Measurements from ENCODE around the gene AGBL1.

AGBL1 gene

DNA sequence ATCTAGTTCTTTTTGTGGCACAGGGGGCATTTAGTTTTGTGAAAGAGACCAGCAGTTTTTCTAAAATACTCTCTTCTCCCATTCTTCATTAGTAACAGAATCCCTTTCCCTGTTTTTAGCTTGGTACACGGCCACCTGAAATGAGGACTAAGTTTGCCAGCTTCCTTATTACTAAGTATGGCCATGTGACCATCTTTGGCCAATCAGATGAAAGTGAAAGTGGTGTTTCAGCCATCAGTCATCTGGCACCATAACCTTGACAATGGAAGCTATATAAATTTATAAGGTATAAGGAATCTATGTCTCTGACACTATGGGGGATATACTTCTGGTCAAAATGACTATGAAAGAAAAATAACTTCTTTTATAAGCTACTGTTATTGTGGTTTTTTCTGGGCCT is 570.4 kb downstream of the AGBL1 start:
- Histone ChIP-seq H2AFZ (ENCODE audit: low read depth, low read length, severe bottlenecking) (no peak overlapping the region), H3K79me2 (ENCODE audit: insufficient read depth, low read length) (no peaks in the 10 kb centered on the region), H3K9me2 (replicated peaks; ENCODE audit: insufficient read depth, low read length) (no peaks in the 10 kb centered on the region), H3K4me3 (ENCODE audit: insufficient read depth, low read length, poor library complexity, severe bottlenecking) (no peak overlapping the region), H3K27ac (ENCODE audit: low read depth, low read length) (no peak overlapping the region), H3K27me3 (ENCODE audit: low read length) (no peaks in the 10 kb centered on the region), H4K20me1 (ENCODE audit: low read depth, low read length) (no peaks in the 10 kb centered on the region), H3K4me2 (ENCODE audit: low read depth, low read length, poor library complexity, severe bottlenecking) (peak overlapping the region; percentile 10), H3K9me3 (ENCODE audit: insufficient read depth, low read length) (no peaks in the 10 kb centered on the region), H3K36me3 (ENCODE audit: low read length) (no peaks in the 10 kb centered on the region), H3K9ac (ENCODE audit: low read length) (no peak overlapping the region), H3F3A (ENCODE audit: insufficient read depth) (no peaks in the 10 kb centered on the region)
- TF ChIP-seq EZH2phosphoT487 (conservative IDR thresholded peaks at IDR 0.05; ENCODE audit: low read length): no peak
- TF ChIP-seq, protein P1, sequence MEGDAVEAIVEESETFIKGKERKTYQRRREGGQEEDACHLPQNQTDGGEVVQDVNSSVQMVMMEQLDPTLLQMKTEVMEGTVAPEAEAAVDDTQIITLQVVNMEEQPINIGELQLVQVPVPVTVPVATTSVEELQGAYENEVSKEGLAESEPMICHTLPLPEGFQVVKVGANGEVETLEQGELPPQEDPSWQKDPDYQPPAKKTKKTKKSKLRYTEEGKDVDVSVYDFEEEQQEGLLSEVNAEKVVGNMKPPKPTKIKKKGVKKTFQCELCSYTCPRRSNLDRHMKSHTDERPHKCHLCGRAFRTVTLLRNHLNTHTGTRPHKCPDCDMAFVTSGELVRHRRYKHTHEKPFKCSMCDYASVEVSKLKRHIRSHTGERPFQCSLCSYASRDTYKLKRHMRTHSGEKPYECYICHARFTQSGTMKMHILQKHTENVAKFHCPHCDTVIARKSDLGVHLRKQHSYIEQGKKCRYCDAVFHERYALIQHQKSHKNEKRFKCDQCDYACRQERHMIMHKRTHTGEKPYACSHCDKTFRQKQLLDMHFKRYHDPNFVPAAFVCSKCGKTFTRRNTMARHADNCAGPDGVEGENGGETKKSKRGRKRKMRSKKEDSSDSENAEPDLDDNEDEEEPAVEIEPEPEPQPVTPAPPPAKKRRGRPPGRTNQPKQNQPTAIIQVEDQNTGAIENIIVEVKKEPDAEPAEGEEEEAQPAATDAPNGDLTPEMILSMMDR (IDR thresholded peaks at IDR 0.05; ENCODE audit: insufficient read depth, low read length, poor library complexity, severe bottlenecking): no peak

DNA sequence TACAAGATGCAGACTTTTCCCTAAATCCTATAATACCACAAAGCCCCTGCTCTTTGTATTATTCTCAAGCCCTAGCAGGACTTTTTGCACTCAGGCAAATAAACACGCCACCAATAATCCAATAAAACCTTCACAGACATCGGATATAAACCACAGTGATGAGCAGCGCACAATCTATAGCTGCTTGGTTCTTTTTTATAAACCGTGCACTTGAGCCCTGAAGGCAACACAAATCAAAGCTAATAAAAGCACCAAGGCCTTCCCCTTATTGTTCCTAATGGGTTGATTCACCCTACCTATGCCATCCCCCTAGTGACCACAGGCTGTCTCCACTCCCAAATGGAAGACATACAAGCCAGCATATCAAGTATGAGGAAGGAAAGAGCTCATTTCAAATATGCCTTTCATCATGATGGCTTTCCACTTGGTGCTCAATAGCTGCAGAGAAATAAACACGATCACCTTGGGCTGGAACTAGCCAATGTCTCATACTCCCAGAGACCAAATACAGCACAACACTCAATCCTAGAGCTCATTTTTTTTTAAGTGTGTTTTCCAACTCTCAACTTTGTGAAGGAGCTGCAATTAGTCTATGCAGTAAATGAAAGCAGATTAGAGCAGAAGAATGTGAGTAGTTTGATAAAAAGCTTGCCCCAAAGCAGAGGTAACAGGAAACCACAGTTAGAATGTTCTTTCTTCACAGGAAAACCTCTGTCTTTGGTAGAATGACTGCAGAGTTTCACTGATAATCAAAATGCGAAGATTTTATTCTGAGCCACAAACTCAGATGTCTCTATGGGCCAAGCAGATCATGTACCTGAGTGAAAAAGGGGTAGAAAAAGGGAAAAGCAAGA is 573.9 kb downstream of the AGBL1 start:
- no peak overlapping the region for H2AFZ ChIP-seq (ENCODE audit: low read depth, low read length, severe bottlenecking)
- H3F3A ChIP-seq (ENCODE audit: insufficient read depth): no peaks in the 10 kb centered on the region
- H3K9me2 ChIP-seq (replicated peaks; ENCODE audit: insufficient read depth, low read length): no peaks in the 10 kb centered on the region
- no peaks in the 10 kb centered on the region for H3K9me3 ChIP-seq (ENCODE audit: insufficient read depth, low read length)
- H3K4me2 ChIP-seq (ENCODE audit: low read depth, low read length, poor library complexity, severe bottlenecking): no peak overlapping the region
- H3K79me2 ChIP-seq (ENCODE audit: insufficient read depth, low read length): no peaks in the 10 kb centered on the region
- H4K20me1 ChIP-seq (ENCODE audit: low read depth, low read length): no peaks in the 10 kb centered on the region
- TF ChIP-seq, protein P1 (IDR thresholded peaks at IDR 0.05; ENCODE audit: insufficient read depth, low read length, poor library complexity, severe bottlenecking): no peak
- no peak for TF ChIP-seq EZH2phosphoT487 (conservative IDR thresholded peaks at IDR 0.05; ENCODE audit: low read length)
- H3K9ac ChIP-seq (ENCODE audit: low read length): no peak overlapping the region
- no peak overlapping the region for H3K27ac ChIP-seq (ENCODE audit: low read depth, low read length)
- H3K36me3 ChIP-seq (ENCODE audit: low read length): no peaks in the 10 kb centered on the region
- H3K27me3 ChIP-seq (ENCODE audit: low read length): no peaks in the 10 kb centered on the region
- H3K4me3 ChIP-seq (ENCODE audit: insufficient read depth, low read length, poor library complexity, severe bottlenecking): no peak overlapping the region

DNA sequence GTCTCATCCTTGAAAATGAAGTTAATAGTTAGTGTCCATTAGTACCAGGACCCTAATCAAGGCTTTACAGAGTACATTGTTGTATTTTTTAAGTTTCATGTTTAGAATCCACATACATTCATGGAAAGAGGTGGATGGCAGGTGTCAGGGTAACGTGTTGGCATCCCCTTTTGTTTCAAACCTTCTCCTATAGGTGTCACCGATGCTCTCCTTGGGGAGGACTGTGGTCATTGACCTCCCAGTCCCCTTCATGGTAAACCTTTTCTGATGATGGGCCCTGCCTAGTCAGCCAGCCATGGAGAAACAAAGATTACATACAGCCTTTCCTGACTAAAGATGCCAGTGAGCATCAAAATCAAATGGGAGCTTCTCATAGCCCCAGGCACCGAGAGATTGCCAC is 574.8 kb downstream of the AGBL1 start:
- Histone ChIP-seq H3F3A (ENCODE audit: insufficient read depth) (no peaks in the 10 kb centered on the region), H3K4me3 (ENCODE audit: insufficient read depth, low read length, poor library complexity, severe bottlenecking) (no peak overlapping the region), H3K9ac (ENCODE audit: low read length) (no peak overlapping the region), H3K9me2 (replicated peaks; ENCODE audit: insufficient read depth, low read length) (no peaks in the 10 kb centered on the region), H3K79me2 (ENCODE audit: insufficient read depth, low read length) (no peaks in the 10 kb centered on the region), H3K9me3 (ENCODE audit: insufficient read depth, low read length) (no peaks in the 10 kb centered on the region), H3K27me3 (ENCODE audit: low read length) (no peaks in the 10 kb centered on the region), H3K27ac (ENCODE audit: low read depth, low read length) (no peak overlapping the region), H3K36me3 (ENCODE audit: low read length) (no peaks in the 10 kb centered on the region), H4K20me1 (ENCODE audit: low read depth, low read length) (no peaks in the 10 kb centered on the region), H2AFZ (ENCODE audit: low read depth, low read length, severe bottlenecking) (no peak overlapping the region), H3K4me2 (ENCODE audit: low read depth, low read length, poor library complexity, severe bottlenecking) (no peak overlapping the region)
- TF ChIP-seq, protein P1 (IDR thresholded peaks at IDR 0.05; ENCODE audit: insufficient read depth, low read length, poor library complexity, severe bottlenecking): no peak
- TF ChIP-seq EZH2phosphoT487 (conservative IDR thresholded peaks at IDR 0.05; ENCODE audit: low read length): no peak

Data from SU-DHL-6 (cell line).